ENCODE data around the gene PIEZO2.

DNA sequence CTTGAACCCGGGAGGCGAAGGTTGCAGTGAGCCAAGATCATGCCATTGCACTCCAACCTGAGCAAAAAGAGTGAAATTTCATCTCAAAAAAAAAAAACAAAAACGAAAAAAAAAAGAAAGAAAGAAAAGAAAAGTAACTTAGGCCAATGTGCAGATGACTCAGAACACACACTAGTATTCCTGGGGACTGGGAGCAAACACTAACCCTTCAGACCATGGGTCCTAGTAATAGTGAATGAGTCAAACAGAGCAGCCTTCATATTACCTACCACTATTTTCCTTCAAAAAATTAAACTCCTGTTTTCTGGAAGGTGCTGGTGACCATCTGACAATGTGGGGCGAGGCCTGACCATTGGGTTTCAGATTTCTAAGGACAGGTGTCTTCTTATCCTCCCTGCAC lies 253.4 kb downstream of the PIEZO2 start:
- TF ChIP-seq, protein P1, sequence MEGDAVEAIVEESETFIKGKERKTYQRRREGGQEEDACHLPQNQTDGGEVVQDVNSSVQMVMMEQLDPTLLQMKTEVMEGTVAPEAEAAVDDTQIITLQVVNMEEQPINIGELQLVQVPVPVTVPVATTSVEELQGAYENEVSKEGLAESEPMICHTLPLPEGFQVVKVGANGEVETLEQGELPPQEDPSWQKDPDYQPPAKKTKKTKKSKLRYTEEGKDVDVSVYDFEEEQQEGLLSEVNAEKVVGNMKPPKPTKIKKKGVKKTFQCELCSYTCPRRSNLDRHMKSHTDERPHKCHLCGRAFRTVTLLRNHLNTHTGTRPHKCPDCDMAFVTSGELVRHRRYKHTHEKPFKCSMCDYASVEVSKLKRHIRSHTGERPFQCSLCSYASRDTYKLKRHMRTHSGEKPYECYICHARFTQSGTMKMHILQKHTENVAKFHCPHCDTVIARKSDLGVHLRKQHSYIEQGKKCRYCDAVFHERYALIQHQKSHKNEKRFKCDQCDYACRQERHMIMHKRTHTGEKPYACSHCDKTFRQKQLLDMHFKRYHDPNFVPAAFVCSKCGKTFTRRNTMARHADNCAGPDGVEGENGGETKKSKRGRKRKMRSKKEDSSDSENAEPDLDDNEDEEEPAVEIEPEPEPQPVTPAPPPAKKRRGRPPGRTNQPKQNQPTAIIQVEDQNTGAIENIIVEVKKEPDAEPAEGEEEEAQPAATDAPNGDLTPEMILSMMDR (IDR thresholded peaks at IDR 0.05) = no peak
- no peak for TF ChIP-seq POLR2A (IDR thresholded peaks at IDR 0.05)

All from esophagus squamous epithelium (tissue), 4 donors.